HEK293 (cell line): ENCODE results near the gene RAB8A.
"Not testable (repeated sequence)": the region's sequence is repeated elsewhere in the genome, so short reads cannot be mapped to it uniquely, and the experiment has no call there.

Experiments
- CTCF ChIA-PET: fragments of 350-600 bp; formaldehyde crosslinking; extraction: SDS; loops from one replicate; lab custom pipeline; 2021; ENCODE audit warnings: antibody characterized with exemption; lab: Yijun Ruan, JAX
- POLR2A ChIA-PET: fragments of 300-600 bp; formaldehyde crosslinking; extraction: SDS; loops from one replicate; lab custom pipeline; 2020; ENCODE audit warnings: antibody characterized with exemption, inconsistent platforms; lab: Yijun Ruan, JAX
- H3K27ac ChIP-seq: fragments of 200-500 bp; sonication (Bioruptor generic); 2 replicates; pipeline ENCODE4 v1.5.1; 2014; ENCODE audit warnings: low read depth, low read length, control low read depth, inconsistent platforms; ENCODE audit errors: extremely low read depth
- H3K36me3 ChIP-seq, 2 experiments: fragments of 200-500 bp in 1 of 2; sonication (Bioruptor generic) in 1 of 2; 1 replicate in 1 of 2; 2 replicates in 1 of 2; pipeline ENCODE4 v1.5.1; 2014 to 2017; ENCODE audit warnings: inconsistent platforms in 2 of 2, low read length in 2 of 2; ENCODE audit not compliant: control insufficient read depth in 2 of 2, insufficient read depth in 1 of 2
- H3K4me1 ChIP-seq: fragments of 200-500 bp; sonication (Bioruptor generic); 2 replicates; pipeline ENCODE4 v1.5.1; 2014; ENCODE audit warnings: mild to moderate bottlenecking, low read length, inconsistent platforms; ENCODE audit not compliant: control insufficient read depth, insufficient read depth
- H3K4me3 ChIP-seq: 2 replicates; pipeline ENCODE4 v1.5.1; 2011; ENCODE audit warnings: low read depth, mild to moderate bottlenecking, control low read depth, low read length, moderate library complexity
- H3K9me3 ChIP-seq: fragments of 200-500 bp; sonication (Bioruptor generic); 2 replicates; pipeline ENCODE4 v1.5.1; 2014; ENCODE audit warnings: low read depth, low read length, inconsistent platforms; ENCODE audit not compliant: control insufficient read depth, insufficient read depth
- HOXD13 ChIP-seq: sonication (generic); formaldehyde crosslinking; IDR thresholded peaks from 2 replicates; pipeline ENCODE4 v1.8.0; 2022; ENCODE audit warnings: missing genetic modification reagents, borderline replicate concordance
- KLF9 ChIP-seq: fragments of 450-650 bp; formaldehyde crosslinking; IDR thresholded peaks from 2 replicates; pipeline ENCODE4 v1.5.1; 2016; ENCODE audit warnings: missing biosample characterization, missing genetic modification characterization, low read depth
- PBX3 ChIP-seq: sonication (generic); formaldehyde crosslinking; IDR thresholded peaks from 2 replicates; pipeline ENCODE4 v1.8.1; 2022; ENCODE audit warnings: mild to moderate bottlenecking, moderate library complexity, missing genetic modification reagents
- PRDM4 ChIP-seq: fragments of 450-650 bp; formaldehyde crosslinking; IDR thresholded peaks from 2 replicates; pipeline ENCODE4 v1.5.1; 2017; ENCODE audit warnings: missing biosample characterization, missing genetic modification characterization
- ZEB2 ChIP-seq: fragments of 450-650 bp; formaldehyde crosslinking; IDR thresholded peaks from 2 replicates; pipeline ENCODE4 v1.5.1; 2016; ENCODE audit warnings: missing biosample characterization, missing genetic modification characterization
- ZFP37 ChIP-seq: fragments of 450-650 bp; formaldehyde crosslinking; IDR thresholded peaks from 2 replicates; pipeline ENCODE4 v1.5.1; 2016; ENCODE audit warnings: missing biosample characterization, missing genetic modification characterization
- ZNF211 ChIP-seq: fragments of 450-650 bp; formaldehyde crosslinking; IDR thresholded peaks from 2 replicates; pipeline ENCODE4 v1.5.1; 2016; ENCODE audit warnings: low read depth, missing biosample characterization, missing genetic modification characterization
- ZNF266 ChIP-seq: fragments of 450-650 bp; formaldehyde crosslinking; IDR thresholded peaks from 2 replicates; pipeline ENCODE4 v1.5.1; 2016; ENCODE audit warnings: missing biosample characterization, missing genetic modification characterization, low read depth
- ZNF350 ChIP-seq: fragments of 450-650 bp; formaldehyde crosslinking; IDR thresholded peaks from 2 replicates; pipeline ENCODE4 v1.5.0; 2017; ENCODE audit warnings: missing biosample characterization, mild to moderate bottlenecking, missing genetic modification characterization
- ZNF48 ChIP-seq: fragments of 450-650 bp; formaldehyde crosslinking; IDR thresholded peaks from 2 replicates; pipeline ENCODE4 v1.5.1; 2016; ENCODE audit warnings: missing biosample characterization, missing genetic modification characterization
- ZNF544 ChIP-seq: fragments of 450-650 bp; formaldehyde crosslinking; IDR thresholded peaks from 2 replicates; pipeline ENCODE4 v1.5.0; 2017; ENCODE audit warnings: missing biosample characterization, missing genetic modification characterization
- ZNF571 ChIP-seq: fragments of 450-650 bp; formaldehyde crosslinking; IDR thresholded peaks from 2 replicates; pipeline ENCODE4 v1.5.0; 2017; ENCODE audit warnings: missing biosample characterization, missing genetic modification characterization
- ZNF585B ChIP-seq: fragments of 450-650 bp; formaldehyde crosslinking; IDR thresholded peaks from 2 replicates; pipeline ENCODE4 v1.5.1; 2016; ENCODE audit warnings: missing biosample characterization, missing genetic modification characterization
- ZNF600 ChIP-seq: fragments of 450-650 bp; formaldehyde crosslinking; IDR thresholded peaks from 2 replicates; pipeline ENCODE4 v1.5.1; 2016; ENCODE audit warnings: missing biosample characterization, missing genetic modification characterization
- ZNF707 ChIP-seq: fragments of 450-650 bp; formaldehyde crosslinking; IDR thresholded peaks from 2 replicates; pipeline ENCODE4 v1.5.1; 2016; ENCODE audit warnings: missing biosample characterization, missing genetic modification characterization
- ZNF747 ChIP-seq: fragments of 450-650 bp; formaldehyde crosslinking; IDR thresholded peaks from 2 replicates; pipeline ENCODE4 v1.5.1; 2016; ENCODE audit warnings: missing biosample characterization, missing genetic modification characterization
- ZNF791 ChIP-seq: fragments of 450-650 bp; formaldehyde crosslinking; IDR thresholded peaks from 2 replicates; pipeline ENCODE4 v1.5.1; 2016; ENCODE audit warnings: missing biosample characterization, missing genetic modification characterization
- ZNF830 ChIP-seq: fragments of 450-650 bp; IDR thresholded peaks from 2 replicates; pipeline ENCODE4 v1.5.0; 2018; ENCODE audit warnings: missing biosample characterization, missing genetic modification characterization, low read depth, mild to moderate bottlenecking, moderate library complexity
- ZSCAN4 ChIP-seq: fragments of 450-650 bp; formaldehyde crosslinking; IDR thresholded peaks from 2 replicates; pipeline ENCODE4 v1.5.1; 2017; ENCODE audit warnings: missing biosample characterization, missing genetic modification characterization

Gene RAB8A

GRCh38 chr19:16085115-16085514 lies 26.6 kb upstream of the RAB8A start:
- CTCF ChIA-PET = interaction anchor here (0.6 to 1.3 kb wide), 2 partner anchors 26 to 39 kb away, joined by 3 to 5 read pairs; no protein-coding TSS in a partner anchor
- H3K9me3 ChIP-seq = no peaks in the 10 kb centered on the region
- H3K4me3 ChIP-seq = no peak overlapping the region
- H3K27ac ChIP-seq = no peak overlapping the region
- TF ChIP-seq PBX3 (CRISPR knock-in tag) (no peak), ZNF266 (tag by site-specific recombination) (no peak), ZNF544 (tag by site-specific recombination) (no peak), ZFP37 (tag by site-specific recombination) (no peak), ZNF830 (no peak), ZNF48 (no peak)
- H3K36me3 ChIP-seq = peaks cover 58 to 98% of the 10 kb centered on the region in 2 experiments
- POLR2A ChIA-PET = interaction anchor here (2.3 kb wide), 1 partner anchor 9 kb away, joined by 10 read pairs; the partner anchor contains the start of gene TPM4
- H3K4me1 ChIP-seq = no peaks in the 10 kb centered on the region

- CTCF ChIA-PET = interaction anchor here (0.6 kb wide), 1 partner anchor 1110 kb away, joined by 6 read pairs; no protein-coding TSS in a partner anchor
- POLR2A ChIA-PET = interaction anchor here (0.7 to 0.8 kb wide), 2 partner anchors 9 to 12 kb away, joined by 3 read pairs; no protein-coding TSS in a partner anchor
- peaks cover 74 to 99% of the 10 kb centered on the region in 2 experiments for H3K36me3 ChIP-seq
- not testable (repeated sequence) for H3K27ac ChIP-seq, H3K4me1 ChIP-seq, H3K9me3 ChIP-seq, H3K4me3 ChIP-seq
Observed at GRCh38 chr19:16087404-16087803, 24.3 kb upstream of the RAB8A start.

DNA sequence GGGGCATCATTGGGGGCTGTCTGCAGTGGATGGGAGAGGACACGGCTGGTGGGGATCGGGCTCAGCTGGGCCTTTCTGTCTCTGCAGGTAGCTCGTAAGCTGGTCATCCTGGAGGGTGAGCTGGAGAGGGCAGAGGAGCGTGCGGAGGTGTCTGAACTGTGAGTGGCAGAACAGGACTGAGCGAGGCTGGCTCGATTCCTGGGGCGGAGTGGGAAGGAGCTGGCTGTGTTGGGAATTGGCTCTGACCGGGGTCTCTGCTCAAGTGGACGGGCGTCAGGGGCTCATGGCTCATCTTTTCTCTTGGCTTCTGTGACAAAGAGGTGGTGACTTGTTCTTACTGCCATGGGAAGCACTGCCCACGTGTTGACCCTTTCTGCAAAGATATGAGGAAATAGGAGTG lies 23.7 kb upstream of the RAB8A start:
- Histone ChIP-seq H3K9me3 (no peaks in the 10 kb centered on the region), H3K36me3 (peaks cover 74 to 99% of the 10 kb centered on the region in 2 experiments), H3K4me3 (no peak overlapping the region), H3K4me1 (no peaks in the 10 kb centered on the region), H3K27ac (no peak overlapping the region)
- ChIA-PET POLR2A (interaction anchor here (0.7 kb wide), 1 partner anchor 11 kb away, joined by 3 read pairs; no protein-coding TSS in a partner anchor), CTCF (interaction anchor here (0.6 kb wide), 1 partner anchor 1111 kb away, joined by 6 read pairs; no protein-coding TSS in a partner anchor)
- no peak for TF ChIP-seq HOXD13 (CRISPR knock-in tag)
- TF ChIP-seq ZFP37 (tag by site-specific recombination) = no peak
- no peak for TF ChIP-seq ZEB2 (tag by site-specific recombination)
- no peak for TF ChIP-seq ZNF600
- no peak for TF ChIP-seq ZNF211
- TF ChIP-seq ZNF791 (tag by site-specific recombination) = no peak
- TF ChIP-seq ZNF707 = no peak
- no peak for TF ChIP-seq ZNF830
- TF ChIP-seq ZNF571 = no peak

DNA sequence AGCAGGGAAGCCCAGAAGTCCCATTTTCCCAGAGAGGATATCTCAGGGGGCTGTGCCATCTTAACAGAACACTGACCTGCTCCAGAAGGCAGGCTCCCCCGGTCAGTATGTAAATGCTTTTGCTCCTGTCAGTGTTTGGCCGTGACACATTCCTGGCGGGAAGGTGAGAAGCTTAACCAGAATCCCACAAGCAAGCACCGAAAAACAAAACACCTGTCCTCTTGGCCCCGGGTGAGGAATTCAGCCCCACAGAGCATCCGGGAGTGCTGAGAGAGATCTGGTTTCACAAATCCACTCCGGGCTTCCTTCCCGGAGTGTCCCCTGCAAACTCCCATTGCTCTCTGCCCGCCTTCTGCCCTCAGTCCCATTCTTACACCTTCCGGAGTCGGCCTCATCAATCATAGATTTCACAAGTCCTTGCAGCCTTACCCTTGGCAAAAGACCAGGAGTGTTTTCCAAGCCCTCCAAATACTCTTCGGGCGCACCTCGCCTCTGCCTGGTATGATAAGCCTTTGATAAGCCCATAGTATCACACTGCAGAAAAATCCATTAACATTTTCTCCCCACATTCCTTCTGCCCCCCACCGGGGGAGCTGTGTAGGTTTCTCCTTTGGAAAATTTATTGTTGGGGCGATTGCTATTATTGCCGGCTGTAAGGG lies 23.2 kb upstream of the RAB8A start:
- Histone ChIP-seq H3K36me3 (peaks cover 73 to 99% of the 10 kb centered on the region in 2 experiments), H3K4me1 (no peaks in the 10 kb centered on the region), H3K27ac (no peak overlapping the region), H3K9me3 (no peaks in the 10 kb centered on the region), H3K4me3 (no peak overlapping the region)
- ChIA-PET CTCF (interaction anchor here (0.7 to 0.9 kb wide), 2 partner anchors 18 to 25 kb away, joined by 3 read pairs; no protein-coding TSS in a partner anchor), POLR2A (interaction anchor here (0.6 kb wide), 1 partner anchor 8 kb away, joined by 3 read pairs; no protein-coding TSS in a partner anchor)
- TF ChIP-seq ZNF747 (tag by site-specific recombination) (no peak), ZNF585B (tag by site-specific recombination) (no peak), KLF9 (tag by site-specific recombination) (no peak), ZSCAN4 (tag by site-specific recombination) (no peak), PRDM4 (tag by site-specific recombination) (no peak), ZNF350 (tag by site-specific recombination) (no peak)
